HG02973 (cell line): ENCODE data around the gene TIA1.
"Not testable (repeated sequence)": the region's sequence is repeated elsewhere in the genome, so short reads cannot be mapped to it uniquely, and the experiment has no call there.

Experiments used
- ATAC-seq: cut with Tn5 transposase; IDR thresholded peaks from one replicate; pipeline ENCODE4 v1.9.1; 2021; ENCODE audit warnings: moderate library complexity; ENCODE audit not compliant: unreplicated experiment

The TIA1 gene

DNA sequence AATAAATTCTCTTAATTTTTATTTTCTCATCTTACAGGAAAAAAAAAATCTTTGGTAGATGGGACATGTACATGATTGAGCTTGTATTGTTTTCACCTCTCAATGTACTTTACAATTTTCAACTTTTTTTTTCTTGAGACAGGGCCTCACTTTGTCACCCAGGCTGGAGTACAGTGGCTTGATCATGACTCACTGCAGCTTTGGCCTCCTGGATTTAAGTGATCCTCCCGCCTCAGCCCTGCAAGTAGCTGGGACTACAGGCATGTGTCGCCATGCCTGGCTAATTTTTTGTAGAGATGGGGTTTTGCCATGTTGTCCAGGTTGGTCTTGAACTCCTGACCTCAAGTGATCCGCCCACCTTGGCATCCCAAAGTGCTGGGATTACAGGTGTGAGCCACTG lies 25.1 kb downstream of the TIA1 start:
- not testable (repeated sequence) for ATAC-seq

DNA sequence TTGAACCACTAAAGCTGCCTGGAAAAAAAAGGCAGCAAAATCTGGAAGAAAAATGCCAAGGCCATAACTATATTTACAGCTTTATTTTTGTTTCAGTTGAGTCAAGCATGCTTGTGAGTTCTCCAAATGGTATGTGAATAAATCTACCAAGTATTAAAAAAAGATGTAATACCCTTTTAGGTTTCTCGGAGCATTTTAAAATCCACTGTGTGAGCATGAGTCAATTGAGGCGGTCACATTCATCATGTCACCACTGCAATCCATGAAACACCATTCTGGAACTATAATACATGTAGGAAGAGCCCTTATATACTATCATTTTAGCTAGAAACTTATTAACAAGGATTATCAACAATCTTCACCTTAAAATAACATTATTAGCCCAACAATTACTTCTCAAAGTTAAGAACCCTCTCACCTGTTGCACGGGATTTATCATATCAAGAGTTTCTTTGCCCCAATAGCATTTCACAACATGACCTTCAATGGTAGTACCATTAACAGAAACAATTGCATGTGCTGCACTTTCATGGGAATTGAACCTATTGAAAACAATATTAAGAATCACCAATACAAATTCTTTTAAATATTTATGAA lies 33.4 kb downstream of the TIA1 start:
- ATAC-seq = no peak

DNA sequence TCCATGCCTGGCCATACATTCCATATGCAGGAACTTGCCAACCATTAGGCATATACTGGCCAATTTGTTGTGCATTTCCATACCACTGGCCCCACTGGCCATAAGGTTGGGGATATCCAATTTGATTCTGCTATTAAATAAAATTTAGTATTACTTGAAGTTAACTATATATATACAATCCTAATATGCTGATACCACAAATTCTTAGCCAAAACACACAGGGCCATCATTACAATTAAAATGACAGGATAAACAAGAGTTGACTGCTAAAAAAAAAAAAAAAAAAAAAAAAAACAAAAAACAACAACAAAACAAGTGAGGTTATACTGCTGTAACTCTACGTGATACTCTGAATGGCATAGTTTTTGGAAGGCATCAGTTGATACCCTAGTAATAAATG lies 34.1 kb downstream of the TIA1 start:
- no peak for ATAC-seq

DNA sequence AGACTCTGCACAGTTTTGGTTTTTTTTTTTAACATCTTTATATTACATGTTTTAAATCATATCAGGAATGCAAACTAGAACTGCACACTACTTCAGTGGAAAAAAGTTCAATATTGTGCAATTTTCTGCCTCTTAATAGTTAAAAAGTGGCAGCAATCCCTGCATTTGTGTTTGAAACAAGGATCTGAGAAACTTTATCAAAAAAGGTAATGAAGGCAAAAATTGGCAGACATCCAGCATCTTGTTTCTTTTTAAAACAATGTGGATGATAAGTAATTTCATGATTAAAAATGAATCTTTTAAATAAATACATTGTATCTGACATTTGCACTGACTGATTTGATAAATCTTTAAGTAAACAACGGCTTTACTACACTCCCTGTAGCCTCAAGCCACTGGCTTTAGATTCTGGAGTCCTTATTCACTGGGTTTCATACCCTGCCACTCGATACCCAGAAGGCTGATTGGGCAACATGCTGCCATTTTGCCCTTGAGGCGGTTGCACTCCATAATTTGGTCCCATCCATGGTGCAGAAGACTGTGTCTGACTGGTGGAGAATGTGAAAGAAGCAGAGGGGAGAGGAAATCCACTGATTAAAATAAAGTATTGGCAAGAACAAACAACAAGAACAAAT lies 36.0 kb downstream of the TIA1 start:
- ATAC-seq = no peak

DNA sequence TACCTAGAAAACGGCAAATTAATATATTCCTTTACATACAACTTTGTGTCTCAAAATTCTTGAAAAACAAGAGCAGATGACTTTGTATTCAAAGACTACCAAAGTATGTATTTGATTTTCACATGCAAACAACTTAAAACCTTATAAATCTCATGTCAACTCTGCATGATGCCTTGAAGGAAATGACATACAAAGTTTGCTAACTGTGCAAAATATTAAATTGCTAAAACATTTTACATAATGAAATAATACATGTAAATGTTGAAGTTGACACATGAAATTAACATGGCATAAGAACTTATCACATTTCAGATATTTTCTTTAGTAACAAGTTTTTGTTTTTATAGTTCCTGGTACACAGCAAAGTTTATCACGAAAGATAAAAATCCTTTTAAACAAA lies 36.8 kb downstream of the TIA1 start:
- no peak for ATAC-seq

DNA sequence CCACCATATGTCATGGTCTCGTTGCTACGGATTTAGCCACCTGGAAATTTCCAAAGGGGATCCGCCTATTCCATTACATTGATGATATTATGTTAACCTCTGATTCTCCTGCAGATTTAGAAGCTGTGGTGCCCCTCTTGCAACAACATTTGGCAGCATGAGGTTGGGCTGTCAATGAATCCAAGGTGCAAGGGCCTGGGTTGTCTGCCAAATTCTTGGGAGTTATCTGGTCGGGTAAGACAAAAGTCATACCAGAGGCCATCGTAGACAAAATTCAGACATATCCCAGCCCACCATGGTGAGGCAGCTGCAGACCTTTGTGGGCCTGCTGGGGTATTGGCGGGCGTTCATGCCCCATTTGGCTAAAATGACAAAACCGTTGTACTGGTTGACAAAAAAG lies 44.0 kb downstream of the TIA1 start:
- no peak for ATAC-seq

DNA sequence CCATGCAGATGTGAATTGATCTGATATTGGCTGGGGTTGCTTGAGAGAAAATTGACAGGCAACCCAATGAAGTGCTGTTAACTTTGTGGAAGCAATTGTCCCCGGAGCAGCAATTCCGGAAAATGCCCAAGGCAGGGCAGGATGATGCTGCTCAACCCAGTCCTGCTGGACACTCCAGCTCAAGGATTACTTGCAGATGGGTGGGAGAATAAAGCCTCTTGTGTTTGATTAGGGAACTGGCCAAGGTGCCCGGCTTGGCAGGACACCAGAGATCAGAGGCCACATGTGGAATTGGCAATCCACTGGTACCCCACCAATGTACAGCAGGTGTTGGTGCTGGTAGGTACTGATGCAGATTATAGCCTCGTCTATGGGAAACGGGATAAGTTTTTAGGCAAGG lies 45.3 kb downstream of the TIA1 start:
- no peak for ATAC-seq

DNA sequence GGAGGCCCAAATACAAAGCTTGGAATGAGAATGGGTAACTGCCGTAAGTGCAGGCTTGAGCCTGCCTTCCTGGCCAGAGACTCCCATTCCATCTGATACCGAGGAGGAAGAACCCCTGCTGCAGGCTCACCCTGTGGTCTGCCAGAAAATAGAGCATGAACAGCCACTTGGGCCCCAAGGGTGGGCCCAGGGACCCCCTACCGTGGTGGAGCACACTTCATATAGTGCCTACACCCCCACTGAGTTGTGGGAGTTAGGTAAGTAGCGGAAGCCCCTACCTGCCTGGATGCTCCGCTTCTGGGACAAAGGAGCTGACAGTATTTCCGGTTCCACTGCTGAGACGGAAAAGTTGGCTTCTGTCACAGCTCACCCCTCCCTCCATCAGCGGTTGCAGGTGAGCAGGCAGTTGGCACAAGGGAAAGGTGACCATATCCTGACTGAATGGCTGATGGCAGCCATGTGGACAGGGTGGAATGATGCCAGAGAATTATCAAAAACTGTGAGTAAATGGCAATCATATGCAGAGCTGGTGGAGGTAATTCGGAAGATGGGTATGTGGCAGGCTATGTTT lies 46.1 kb downstream of the TIA1 start:
- no peak for ATAC-seq

DNA sequence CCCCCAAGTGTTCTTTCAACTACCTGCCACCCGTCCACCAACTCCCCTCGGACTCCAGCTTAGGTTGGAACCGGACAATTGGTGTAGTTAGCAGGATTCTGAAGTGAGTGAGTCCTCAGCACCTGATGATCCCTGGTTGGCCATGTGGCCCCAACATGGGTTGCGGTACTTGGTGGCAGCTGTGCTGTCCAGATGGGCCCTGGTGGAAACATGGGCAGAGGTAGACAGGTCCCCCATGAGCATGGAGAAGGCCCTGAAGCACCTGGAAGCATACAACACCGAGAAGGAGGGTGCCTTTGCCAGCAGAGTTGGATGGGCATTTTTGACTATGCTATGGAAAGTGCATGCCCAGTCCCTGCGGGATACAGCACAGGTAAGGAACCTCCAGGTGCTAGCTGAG lies 46.6 kb downstream of the TIA1 start:
- no peak for ATAC-seq

DNA sequence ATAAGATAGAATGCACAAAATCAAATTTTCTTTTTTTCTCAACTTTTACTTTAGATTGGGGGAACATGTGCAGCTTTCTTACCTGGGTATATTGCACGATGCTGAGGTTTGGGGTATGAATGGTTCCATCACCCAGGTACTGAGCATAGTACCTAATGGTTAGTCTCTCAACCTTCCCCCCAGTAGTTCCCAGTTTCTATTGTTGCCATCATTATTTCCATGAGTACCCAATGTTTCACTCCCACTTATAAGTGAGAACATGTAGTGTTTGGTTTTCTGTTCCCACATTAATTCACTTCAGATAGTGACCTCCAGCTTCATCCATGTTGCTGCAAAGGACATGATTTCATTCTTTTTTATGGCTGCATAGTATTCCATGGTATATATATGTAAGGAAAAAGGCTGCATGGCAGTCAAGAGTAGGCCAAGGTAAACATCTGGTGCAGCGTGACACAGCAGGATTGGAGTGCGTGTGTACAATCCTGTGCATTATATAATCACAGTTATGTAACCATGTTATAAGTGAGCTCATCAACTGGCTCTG lies 47.1 kb downstream of the TIA1 start:
- ATAC-seq = no peak

DNA sequence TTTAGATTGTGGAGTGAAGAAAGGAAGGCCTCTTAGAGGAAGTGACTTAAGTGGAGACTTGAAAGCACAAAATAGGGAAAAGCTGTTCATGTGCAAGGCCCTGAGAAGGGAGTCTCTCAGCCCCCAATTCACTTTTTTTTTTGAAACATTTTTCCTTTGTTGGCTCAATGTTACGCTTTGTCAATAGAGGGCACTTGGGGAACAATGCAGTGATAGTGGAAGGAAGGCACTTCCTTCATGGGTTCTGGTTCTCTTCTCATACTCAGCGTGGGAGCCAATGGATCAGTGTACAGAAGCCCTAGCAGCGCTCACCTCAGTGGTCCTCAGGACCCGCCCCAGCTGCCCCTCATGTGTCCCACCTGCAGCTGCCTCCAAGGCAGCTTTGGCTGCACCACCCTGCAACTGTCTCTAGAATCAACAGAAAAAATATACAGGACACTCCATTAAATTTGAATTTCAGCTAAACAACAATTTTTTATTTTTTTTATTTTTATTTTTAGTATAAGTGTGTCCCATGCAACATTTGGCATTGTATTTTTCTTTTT lies 49.0 kb downstream of the TIA1 start:
- no peak for ATAC-seq

DNA sequence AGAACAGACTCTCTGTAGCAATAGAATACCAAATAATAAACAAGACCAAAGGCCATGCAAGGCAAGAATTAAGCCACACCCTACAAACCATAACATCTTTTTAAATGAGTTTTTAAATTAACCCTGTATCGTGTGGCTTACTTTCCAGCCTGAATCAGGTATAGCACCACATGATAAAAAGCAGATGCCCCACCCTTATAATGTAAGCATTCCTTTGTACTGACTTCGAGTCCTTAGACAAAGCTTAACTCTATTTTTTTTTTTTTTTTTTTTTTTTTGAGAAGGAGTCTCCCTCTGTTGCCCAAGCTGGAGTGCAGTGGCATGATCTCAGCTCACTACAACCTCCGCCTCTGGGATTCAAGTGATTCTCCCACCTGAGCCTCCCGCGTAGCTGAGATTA lies 55.9 kb downstream of the TIA1 start:
- no peak for ATAC-seq

DNA sequence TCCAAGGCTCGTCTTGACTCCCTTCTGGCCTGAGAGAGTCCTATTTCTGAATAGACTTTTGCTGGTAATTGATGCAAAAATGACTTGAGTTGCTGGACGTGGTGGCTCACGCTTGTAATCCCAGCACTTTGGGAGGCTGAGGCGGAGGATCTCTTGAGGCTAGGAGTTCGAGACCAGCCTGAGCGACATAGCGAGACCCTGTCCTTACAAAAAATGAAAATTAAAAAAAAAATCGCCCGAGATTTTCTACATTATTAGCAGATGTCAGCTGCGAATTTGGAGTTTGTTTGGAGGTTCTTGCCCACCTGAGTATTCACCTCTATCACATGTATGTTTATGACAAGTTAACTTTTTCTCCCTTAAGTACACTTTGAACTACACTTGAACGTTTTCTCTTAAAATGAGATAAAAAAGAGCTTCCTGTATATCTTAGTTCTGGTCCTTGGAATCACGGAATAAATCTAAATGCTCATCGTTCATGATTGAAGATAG lies 57.1 kb downstream of the TIA1 start:
- ATAC-seq = no peak

DNA sequence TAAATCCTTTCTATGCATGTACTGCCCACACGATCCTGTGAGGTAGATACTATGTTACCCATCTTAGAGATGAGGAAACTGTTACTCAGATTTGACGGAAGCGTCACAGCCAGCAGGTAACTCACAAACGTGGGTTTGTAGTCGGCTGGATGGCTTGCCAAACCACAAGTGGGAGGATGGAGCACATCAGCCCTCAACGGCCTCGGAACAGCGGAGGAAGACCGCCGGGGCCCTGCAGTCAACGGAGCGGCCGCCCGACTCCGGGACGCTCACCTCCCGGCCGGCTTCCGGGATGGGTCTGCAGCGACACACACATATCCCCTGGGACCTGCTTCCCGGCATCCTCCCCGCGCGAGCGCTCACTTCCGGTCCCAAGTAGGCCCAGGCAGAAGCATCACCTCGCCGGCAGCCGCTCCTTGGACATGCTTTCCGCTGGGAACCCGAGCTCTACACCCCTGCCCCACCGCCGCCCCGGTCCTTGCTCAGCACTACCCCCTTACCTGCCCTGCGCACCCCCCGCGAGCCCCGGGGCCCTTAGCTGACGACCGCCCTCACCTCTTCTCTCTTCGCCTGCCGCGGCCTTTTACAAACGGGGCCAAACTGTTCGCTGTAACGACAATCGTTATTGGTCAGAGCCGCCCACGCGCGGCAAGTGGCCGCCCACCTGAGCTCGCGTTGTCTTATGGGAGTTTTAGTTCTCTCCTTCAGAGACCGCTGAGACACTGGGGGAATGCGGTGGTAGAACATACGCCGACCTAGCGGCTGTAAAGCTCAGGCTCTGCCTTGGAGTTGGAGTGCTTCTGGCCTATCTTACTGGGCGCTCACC lies 57.8 kb downstream of the TIA1 start, which contains the start of gene C2orf42:
TSS of gene C2orf42 (minus strand) at position 602 of the 826 bp plus-strand sequence. CDS start 9,034 bp downstream, outside the sequence.
- ATAC-seq = peak; percentile 80

DNA sequence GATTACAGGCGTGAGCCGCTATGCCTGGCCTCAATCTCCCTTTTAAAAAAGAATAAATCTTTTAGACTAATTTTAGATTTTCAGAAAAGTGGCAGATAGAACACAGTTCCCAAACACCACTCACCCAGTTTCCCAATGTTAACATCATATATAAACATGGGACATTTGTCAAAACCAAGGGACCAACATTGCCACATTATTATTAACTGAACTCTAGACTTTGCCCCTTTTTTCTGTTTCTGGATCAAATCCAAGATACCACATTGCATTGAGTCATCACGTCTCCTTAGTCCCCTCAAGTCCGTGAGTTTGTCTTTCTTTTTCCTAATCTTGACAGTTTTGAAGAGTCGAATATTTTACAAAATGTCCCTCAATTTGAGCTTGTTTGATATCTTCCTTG lies 60.0 kb downstream of the TIA1 start:
- ATAC-seq = no peak

DNA sequence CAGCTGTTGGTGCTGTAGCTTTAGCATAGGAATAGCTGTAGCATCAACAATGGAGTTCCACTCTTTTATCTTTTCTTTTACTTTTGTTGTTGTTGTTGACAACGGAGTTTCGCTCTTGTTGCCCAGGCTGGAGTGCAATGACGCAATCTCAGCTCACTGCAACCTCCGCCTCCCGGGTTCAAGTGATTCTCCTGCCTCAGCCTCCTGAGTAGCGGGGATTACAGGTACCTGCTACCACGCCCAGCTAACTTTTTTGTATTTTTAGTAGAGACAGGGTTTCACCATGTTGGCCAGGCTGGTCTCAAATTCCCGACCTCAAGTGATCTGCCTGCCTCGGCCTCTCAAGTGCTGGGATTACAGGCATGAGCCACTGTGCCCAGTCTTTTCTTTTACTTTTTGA lies 61.3 kb downstream of the TIA1 start:
- ATAC-seq = not testable (repeated sequence)

DNA sequence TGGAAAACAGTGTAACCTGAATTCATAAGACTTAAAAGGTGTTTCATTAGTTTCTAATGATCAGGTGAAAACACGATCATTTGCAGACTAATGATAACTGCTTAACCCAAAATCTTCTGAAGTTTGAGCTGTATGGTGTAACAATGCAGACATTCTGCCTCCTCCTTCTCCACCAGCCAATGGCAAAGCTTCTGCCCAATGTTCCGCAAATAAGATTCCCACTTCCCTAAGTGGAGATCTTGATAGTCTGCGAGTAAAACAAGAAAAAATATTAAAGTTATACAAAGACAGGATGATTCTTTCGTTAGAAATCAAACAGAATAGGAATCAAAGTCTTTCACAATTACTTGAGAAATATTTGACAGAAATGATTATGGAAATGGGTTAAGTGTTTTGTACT lies 65.7 kb downstream of the TIA1 start:
- ATAC-seq = no peak

DNA sequence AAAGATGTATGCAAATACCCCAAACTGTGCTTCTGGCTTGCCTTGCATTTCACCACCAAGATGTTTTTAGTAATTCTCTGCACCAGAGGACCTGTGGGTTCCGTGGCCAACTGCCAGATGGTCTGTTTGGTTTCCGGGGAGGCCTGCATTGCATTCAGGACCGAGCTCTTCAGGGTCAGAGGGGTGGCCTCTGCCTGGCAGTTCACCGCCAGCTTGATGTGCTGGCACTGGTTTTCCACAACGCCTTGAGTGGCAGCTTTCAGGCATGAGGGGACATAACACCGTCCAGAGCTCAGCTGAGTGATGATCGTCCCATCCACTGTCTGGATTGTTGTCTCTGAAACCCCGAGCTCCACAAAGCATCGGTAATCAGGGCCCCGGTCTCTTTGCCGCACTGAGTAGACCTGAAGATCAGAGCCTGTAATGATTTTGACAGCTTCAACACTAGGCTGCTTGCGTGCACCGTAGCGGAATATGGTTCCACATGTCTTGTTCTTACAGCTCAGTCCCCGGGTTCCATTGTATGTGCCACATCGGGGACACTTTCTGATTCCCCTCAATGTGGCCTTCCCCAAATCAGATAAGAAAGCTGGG lies 67.0 kb downstream of the TIA1 start:
- no peak for ATAC-seq

DNA sequence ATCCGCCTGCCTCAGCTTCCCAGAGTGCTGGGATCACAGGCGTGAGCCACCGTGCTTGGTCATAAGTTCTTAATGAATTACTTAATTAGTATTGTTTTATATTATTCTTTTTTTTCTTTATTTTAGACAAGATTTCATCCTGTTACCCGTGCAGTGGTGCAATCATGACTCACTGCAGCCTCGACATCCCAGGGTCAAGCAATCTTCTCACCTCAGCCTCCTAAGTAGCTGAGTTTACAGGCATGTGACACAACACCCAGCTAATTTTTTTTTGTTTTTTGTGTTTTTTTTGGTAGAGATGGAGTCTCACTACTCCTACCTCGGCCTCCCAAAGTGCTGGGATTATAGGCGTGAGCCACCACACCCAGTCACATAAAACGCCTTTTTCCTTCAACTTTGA lies 74.9 kb downstream of the TIA1 start:
- ATAC-seq = no peak

DNA sequence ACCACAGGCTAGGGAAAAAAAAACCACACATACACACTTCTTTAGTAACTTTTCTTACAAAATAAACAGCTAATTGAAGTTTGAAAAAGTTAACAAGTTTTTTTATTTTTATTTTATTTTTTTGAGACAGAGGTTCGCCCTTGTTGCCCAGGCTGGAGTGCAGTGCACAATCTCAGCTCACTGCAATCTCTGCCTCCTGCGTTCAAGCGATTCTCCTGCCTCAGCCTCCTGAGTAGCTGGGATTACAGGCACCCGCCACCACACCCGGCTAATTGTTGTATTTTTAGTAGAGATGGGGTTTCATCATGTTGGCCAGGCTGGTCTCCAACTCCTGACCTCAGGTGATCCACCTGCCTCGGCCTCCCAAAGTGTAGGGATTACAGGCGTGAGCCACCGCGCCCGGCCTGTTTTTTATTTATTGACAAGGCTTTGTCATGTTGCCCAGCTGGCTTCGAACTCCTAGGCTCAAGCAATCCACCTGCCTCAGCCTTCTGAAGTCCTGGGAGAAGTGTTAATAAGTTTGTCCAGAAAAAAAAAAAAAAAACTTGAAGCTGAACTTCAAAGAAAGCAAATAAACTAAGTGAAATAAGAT lies 78.7 kb downstream of the TIA1 start:
- ATAC-seq = not testable (repeated sequence)
